Keratinocyte (primary cell): ENCODE data around the gene MRPS23.

Experiments
- EZH2 ChIP-seq: IDR thresholded peaks from one replicate; pipeline ENCODE4 v1.6.1; 2012; ENCODE audit warnings: inconsistent platforms, mild to moderate bottlenecking, low read length, moderate library complexity
- TF ChIP-seq, protein P1 (sequence below), 3 experiments: IDR thresholded peaks in 1 of 3; conservative IDR thresholded peaks in 1 of 3; optimal IDR thresholded peaks in 1 of 3; 2 replicates in 2 of 3; 3 replicates in 1 of 3; pipeline versions ENCODE3 to v1.5.1; 2011; ENCODE audit warnings: low read length in 3 of 3, mild to moderate bottlenecking in 3 of 3, moderate library complexity in 2 of 3, control low read depth in 1 of 3, inconsistent platforms in 1 of 3; ENCODE audit not compliant: insufficient read depth in 2 of 3; ENCODE audit errors: extremely low read depth in 1 of 3

- TF ChIP-seq, protein P1, sequence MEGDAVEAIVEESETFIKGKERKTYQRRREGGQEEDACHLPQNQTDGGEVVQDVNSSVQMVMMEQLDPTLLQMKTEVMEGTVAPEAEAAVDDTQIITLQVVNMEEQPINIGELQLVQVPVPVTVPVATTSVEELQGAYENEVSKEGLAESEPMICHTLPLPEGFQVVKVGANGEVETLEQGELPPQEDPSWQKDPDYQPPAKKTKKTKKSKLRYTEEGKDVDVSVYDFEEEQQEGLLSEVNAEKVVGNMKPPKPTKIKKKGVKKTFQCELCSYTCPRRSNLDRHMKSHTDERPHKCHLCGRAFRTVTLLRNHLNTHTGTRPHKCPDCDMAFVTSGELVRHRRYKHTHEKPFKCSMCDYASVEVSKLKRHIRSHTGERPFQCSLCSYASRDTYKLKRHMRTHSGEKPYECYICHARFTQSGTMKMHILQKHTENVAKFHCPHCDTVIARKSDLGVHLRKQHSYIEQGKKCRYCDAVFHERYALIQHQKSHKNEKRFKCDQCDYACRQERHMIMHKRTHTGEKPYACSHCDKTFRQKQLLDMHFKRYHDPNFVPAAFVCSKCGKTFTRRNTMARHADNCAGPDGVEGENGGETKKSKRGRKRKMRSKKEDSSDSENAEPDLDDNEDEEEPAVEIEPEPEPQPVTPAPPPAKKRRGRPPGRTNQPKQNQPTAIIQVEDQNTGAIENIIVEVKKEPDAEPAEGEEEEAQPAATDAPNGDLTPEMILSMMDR (optimal IDR thresholded peaks at IDR 0.05 in 1 of 3, IDR thresholded peaks at IDR 0.05 in 1 of 3, conservative IDR thresholded peaks at IDR 0.05 in 1 of 3; ENCODE audit: extremely low read depth in 1 of 3, insufficient read depth in 2 of 3, low read length in 3 of 3) = no peak
- no peak for TF ChIP-seq EZH2
Observed at GRCh38 chr17:57861790-57862693, 12.2 kb upstream of the MRPS23 start.
